ENCODE data around the gene OR4P4.

The OR4P4 gene

DNA sequence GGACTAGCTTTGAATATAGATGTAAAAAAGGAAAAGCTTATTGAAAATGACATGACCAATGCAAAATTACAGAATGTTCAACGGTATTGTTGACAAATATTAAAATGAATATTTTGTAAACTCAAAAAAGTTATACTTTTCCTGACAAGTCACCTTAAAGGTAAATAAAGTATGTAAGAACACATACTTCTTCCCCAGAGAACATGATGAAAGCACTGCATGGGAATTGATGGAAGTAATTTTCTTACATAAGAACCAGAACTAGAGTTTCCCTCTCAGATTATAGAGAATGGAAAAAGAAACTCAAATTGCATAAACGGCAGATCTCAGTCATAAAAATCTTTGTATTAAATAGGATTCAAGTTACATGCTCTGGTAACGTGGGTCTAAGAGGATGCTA, at the start of gene OR4P4:
TSS of gene OR4P4 (plus strand) at position 301 of the 400 bp plus-strand sequence.
- no peak for DNase-seq

GRCh38 chr11:55607545-55607944, 27.4 kb upstream of the OR4P4 start, which contains the start of gene OR4C11:
OR4C11 (minus strand) TSS chr11:55607645; CDS start chr11:55604373, 3,272 bp downstream.
- DNase-seq, result no peak

DNA sequence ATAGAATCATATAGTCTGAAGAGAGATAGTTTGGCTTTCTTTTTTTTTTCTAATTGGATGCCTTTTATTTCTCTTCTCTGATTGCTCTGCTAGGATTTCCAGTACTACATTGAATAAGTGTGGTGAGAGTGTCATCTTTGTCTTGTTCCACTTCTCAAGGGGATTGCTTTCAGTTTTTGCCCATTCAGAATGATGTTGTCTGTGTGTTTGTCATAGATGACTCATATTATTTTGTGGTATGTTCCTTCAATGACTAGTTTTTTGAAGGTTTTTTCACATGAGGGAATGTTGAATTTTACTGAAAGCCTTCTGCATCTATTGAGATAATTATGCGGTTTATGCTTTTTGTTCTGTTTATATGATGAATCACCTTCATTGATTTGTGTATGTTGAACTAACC, 10.4 kb upstream of the OR4P4 start:
- DNase-seq, result no peak

GRCh38 chr11:55648027-55648426, 13.1 kb downstream of the OR4P4 start, which contains the start of gene OR4S2:
OR4S2 (plus strand) TSS chr11:55648327; CDS start chr11:55650904, 2,577 bp downstream.
- no peak for DNase-seq

DNA sequence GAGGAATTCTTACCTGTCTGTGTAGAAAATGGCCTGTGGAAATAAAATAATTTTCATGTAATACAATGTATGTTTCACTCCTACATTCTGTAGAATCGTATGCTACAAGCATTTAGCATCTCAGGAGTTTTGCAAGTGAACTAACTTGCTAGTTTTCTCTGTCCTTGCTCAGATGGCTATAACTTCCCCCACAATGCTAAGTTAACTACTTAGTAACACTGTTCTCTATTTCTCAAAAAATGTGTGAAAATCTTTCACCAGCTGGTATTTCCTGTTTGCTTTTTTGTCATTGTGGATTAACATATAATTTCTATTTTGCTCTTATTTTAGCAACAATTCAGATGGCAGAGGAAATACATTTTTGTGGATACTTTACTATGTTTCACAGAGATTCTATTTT, 17.6 kb downstream of the OR4P4 start:
- no peak for DNase-seq

- DNase-seq, result no peak
Observed at GRCh38 chr11:55655096-55655495, 20.2 kb downstream of the OR4P4 start.

- DNase-seq, result no peak
Observed at GRCh38 chr11:55658031-55658573, 23.2 kb downstream of the OR4P4 start.

DNA sequence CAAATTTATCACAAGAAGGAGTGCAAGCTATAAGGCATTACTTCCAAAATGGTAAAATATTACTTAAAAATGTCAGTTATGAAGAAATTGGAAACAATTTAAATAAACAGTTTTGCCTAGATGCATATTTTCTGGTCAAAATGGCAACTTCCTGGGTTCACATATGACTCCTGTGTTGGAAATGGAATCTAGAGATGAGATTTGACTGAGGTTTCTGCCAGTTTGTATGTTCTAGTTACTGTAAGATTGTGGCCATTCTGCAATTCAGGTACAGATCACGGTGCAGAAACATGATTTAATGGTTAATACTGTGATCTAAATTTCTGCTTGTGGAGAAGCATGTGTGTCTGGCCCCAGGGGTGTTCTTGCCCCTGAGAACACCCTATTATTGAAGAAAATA, 23.7 kb downstream of the OR4P4 start:
- no peak for DNase-seq

- no peak for DNase-seq
Observed at GRCh38 chr11:55661901-55662300, 27.0 kb downstream of the OR4P4 start, which contains the start of gene OR4C6. OR4C6 (plus strand) TSS chr11:55662201; CDS start chr11:55665167, 2,966 bp downstream.

GRCh38 chr11:55669376-55669775, 34.5 kb downstream of the OR4P4 start:
- no peak for DNase-seq

DNA sequence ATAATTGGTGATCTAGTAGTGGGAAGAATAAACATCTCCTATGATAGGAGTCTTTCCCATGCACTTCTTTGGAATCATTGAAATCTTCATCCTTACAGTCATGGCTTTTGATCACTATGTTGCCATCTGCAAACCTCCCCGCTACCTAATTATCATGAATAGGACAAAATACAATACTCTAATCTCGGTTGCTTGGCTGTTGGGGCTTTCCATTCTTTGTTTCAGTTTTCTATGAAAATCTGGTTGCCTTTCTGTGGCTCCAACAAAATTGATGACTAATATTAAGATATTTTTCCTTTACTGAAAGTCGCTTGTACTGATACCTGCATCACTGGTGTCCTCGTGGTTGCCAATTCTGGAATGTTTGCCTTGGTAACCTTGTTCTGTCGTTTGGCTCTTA, 38.9 kb downstream of the OR4P4 start:
- DNase-seq, result no peak
